GM12891 (cell line): ENCODE results near the gene METTL15.

Experiments used
- PAX5 ChIP-seq: IDR thresholded peaks from 2 replicates; pipeline ENCODE4 v1.6.1; 2011; ENCODE audit warnings: low read length, moderate library complexity, mild to moderate bottlenecking; ENCODE audit not compliant: insufficient read depth, severe bottlenecking
- POLR2A ChIP-seq: IDR thresholded peaks from 2 replicates; pipeline ENCODE4 v1.6.1; 2011; ENCODE audit warnings: low read depth, low read length, control low read depth
- POLR2AphosphoS5 ChIP-seq: IDR thresholded peaks from 2 replicates; pipeline ENCODE4 v1.6.1; 2011; ENCODE audit warnings: low read depth, low read length, control low read depth
- POU2F2 ChIP-seq: IDR thresholded peaks from 2 replicates; pipeline ENCODE4 v1.6.1; 2011; ENCODE audit warnings: low read depth, mild to moderate bottlenecking, control low read depth, low read length, moderate library complexity
- SPI1 ChIP-seq: IDR thresholded peaks from 2 replicates; pipeline ENCODE4 v1.6.1; 2011; ENCODE audit warnings: low read depth, low read length, control low read depth
- TAF1 ChIP-seq: IDR thresholded peaks from 2 replicates; pipeline ENCODE4 v1.6.1; 2011; ENCODE audit warnings: low read depth, low read length, control low read depth

GRCh38 chr11:28123151-28123581, 15.0 kb downstream of the METTL15 start:
- TF ChIP-seq POLR2A (no peak), POLR2AphosphoS5 (no peak), SPI1 (no peak), TAF1 (no peak), POU2F2 (no peak), PAX5 (no peak)
